ENCODE measurements around the gene HRK.

DNA sequence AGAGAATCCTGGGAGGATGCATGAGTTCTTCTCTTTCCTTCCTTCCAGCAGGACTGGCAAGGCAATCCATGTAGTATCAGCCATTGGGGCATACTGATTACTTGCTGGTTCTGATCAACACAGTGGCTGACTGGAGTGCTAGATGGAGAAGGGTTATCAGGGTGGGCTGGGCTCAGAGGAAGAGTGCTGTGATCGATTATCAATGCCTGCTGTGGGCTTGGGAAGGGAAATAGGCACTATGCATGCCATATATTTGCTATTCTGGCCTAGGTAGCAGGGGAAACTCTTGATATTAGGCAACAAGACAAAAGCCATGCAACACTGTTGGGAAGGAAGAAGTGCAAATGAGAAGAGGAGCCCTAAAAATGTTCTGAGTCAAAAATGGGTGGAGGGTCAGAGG is 45.8 kb downstream of the HRK start:
- TF ChIP-seq EZH2 (IDR thresholded peaks at IDR 0.05; ENCODE audit: low read length, unreplicated experiment) (no peak), CTCF (conservative IDR thresholded peaks at IDR 0.05; ENCODE audit: low read depth, low read length) (no peak)

All from PC-3 (cell line).